ENCODE measurements around the gene EIF6. TPM values are rescaled to one million over a fixed set of nuclear protein-coding genes. Genes with fewer than 3 reads are reported as not detected.
A peak's percentile ranks its signal among the peaks of the same experiment; 100 is the strongest.

EIF6 gene
- total and polyA plus RNA-seq, 2 of the 8 experiments (the other 6 are each of a cell fraction or from before 2014, with no cell fraction given) = 184 to 319 TPM

DNA sequence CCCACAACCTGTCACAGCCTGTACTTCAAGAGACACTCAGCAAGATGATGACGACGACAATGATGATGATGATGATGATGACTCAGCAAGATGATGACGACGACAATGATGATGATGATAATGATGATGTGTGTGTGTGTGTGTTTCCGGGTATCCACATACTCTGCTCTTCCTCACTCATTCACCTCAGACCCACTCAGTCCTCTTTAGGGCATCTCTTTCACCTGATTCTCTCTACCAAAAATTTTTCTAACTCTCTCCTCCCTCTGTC lies 1.2 kb upstream of the EIF6 start:
- 87% methylated on average over 5 of the region's 5 CpGs; no CpG with 5 or more reads in 1 of the 2 experiments for WGBS, 2 experiments (ENCODE audit: extremely low coverage in 1 of 2, insufficient coverage in 1 of 2, insufficient read length in 1 of 2, insufficient replicate concordance in 2 of 2, low coverage in 1 of 2, low lambda C conversion rate in 2 of 2, missing lambda C conversion rate in 1 of 2)
- H2BK15ac ChIP-seq (ENCODE audit: low read length) = no peak overlapping the region
- no peak overlapping the region for H3K9ac ChIP-seq (replicated peaks in 1 of 4; ENCODE audit: extremely low read depth in 1 of 4, low read depth in 3 of 4, low read length in 3 of 4)
- no peak overlapping the region for H3K18ac ChIP-seq (ENCODE audit: extremely low read depth, low read length)
- H2AFZ ChIP-seq (ENCODE audit: low read length) = no peak overlapping the region
- no peaks in the 10 kb centered on the region for H3K27me3 ChIP-seq (replicated peaks in 1 of 4; ENCODE audit: control insufficient read depth in 3 of 4, extremely low read depth in 1 of 4, insufficient read depth in 3 of 4, low read length in 3 of 4)
- H3K4me3 ChIP-seq (ENCODE audit: extremely low read depth in 1 of 4, insufficient read depth in 2 of 4, low read depth in 3 of 4, low read length in 4 of 4) = no peak overlapping the region
- no peak overlapping the region for H4K8ac ChIP-seq (ENCODE audit: extremely low read depth, insufficient read depth, low read length)
- no peak overlapping the region for H3K4ac ChIP-seq (replicated peaks; ENCODE audit: insufficient read length, low read depth, low read length)
- H4K5ac ChIP-seq (ENCODE audit: insufficient read length, low read depth, low read length) = no peak overlapping the region
- no peak overlapping the region for H2BK120ac ChIP-seq (replicated peaks; ENCODE audit: low read depth, low read length)
- H3K36me3 ChIP-seq (ENCODE audit: control insufficient read depth in 2 of 4, insufficient read depth in 4 of 4, low read length in 3 of 4) = peaks cover 5 to 10% (median 6%) of the 10 kb centered on the region in 4 experiments; a peak in 6 of 8 replicates
- no peak for FAIRE-seq
- H3K27ac ChIP-seq (ENCODE audit: low read depth, low read length) = no peak overlapping the region
- ChIA-PET CTCF (ENCODE audit: partially characterized antibody) (no interaction called here), POLR2A (ENCODE audit: partially characterized antibody) (interaction anchor here (1.6 kb wide), 1 partner anchor 13 kb away, joined by 3 read pairs; no protein-coding TSS in a partner anchor)
- DNase-seq (ENCODE audit: low read depth in 1 of 2, low spot score in 2 of 2) = no peak
- H3K14ac ChIP-seq (ENCODE audit: insufficient read length) = no peak overlapping the region
- H2BK5ac ChIP-seq (ENCODE audit: low read depth, low read length) = no peak overlapping the region
- peaks cover 3 to 8% (median 5%) of the 10 kb centered on the region in 4 experiments; a peak in 6 of 7 replicates for H3K4me1 ChIP-seq (replicated peaks in 1 of 4; ENCODE audit: control insufficient read depth in 3 of 4, insufficient read depth in 4 of 4, low read length in 3 of 4)
- peak overlapping the region; percentile 92 to 94; a peak in 3 of 4 replicates for H3K4me2 ChIP-seq (ENCODE audit: insufficient read depth in 1 of 2, low read depth in 2 of 2, low read length in 2 of 2)
- H3K79me1 ChIP-seq (ENCODE audit: low read depth, low read length) = peaks cover 12% of the 10 kb centered on the region; the same call in 1 of the 2 replicates
- H4K91ac ChIP-seq (replicated peaks; ENCODE audit: insufficient read length, low read length) = peak overlapping the region; percentile 29
- H2BK12ac ChIP-seq (ENCODE audit: low read depth, low read length) = no peak overlapping the region
- no peak overlapping the region for H2BK20ac ChIP-seq (ENCODE audit: low read length)
- peaks cover 1 to 2% of the 10 kb centered on the region in 2 experiments for H4K20me1 ChIP-seq (replicated peaks in 1 of 2; ENCODE audit: control insufficient read depth in 1 of 2, insufficient read depth in 2 of 2, low read length in 2 of 2)
- no peaks in the 10 kb centered on the region for H3K9me3 ChIP-seq (ENCODE audit: insufficient read depth in 2 of 2, low read depth in 1 of 2, low read length in 1 of 2)
- H3K56ac ChIP-seq (replicated peaks; ENCODE audit: insufficient read length, low read depth, low read length) = no peak overlapping the region
- H2AK5ac ChIP-seq (ENCODE audit: low read depth, low read length) = peak overlapping the region; percentile 5; the same call in 1 of the 2 replicates
- no peak overlapping the region for H3K23ac ChIP-seq (ENCODE audit: insufficient read length)
- H3K79me2 ChIP-seq (ENCODE audit: control insufficient read depth in 1 of 2, insufficient read depth in 2 of 2, low read length in 2 of 2) = peaks cover 9 to 29% of the 10 kb centered on the region in 2 experiments
- TF ChIP-seq POU5F1 (IDR thresholded peaks at IDR 0.05; ENCODE audit: low read depth, low read length) (no peak), KDM4A (IDR thresholded peaks at IDR 0.05; ENCODE audit: low read depth, low read length, severe bottlenecking) (no peak), PHF8 (conservative IDR thresholded peaks at IDR 0.05; ENCODE audit: low read depth, low read length) (no peak), HDAC6 (IDR thresholded peaks at IDR 0.05; ENCODE audit: low read depth, low read length) (no peak), TAF7 (optimal IDR thresholded peaks at IDR 0.05; ENCODE audit: borderline replicate concordance, low read depth, low read length) (no peak), MAFK (IDR thresholded peaks at IDR 0.05; ENCODE audit: low read depth, low read length) (no peak; the same call in 1 of the 2 replicates), ATF2 (IDR thresholded peaks at IDR 0.05; ENCODE audit: low read length) (no peak), CHD1 (IDR thresholded peaks at IDR 0.05; ENCODE audit: low read depth, low read length) (no peak)
- peaks cover 8% of the 10 kb centered on the region for H3K23me2 ChIP-seq (ENCODE audit: low read depth, low read length)

All from H1 (cell line).